Cardiac fibroblast (primary cell): ENCODE data around the gene PRR32.

Experiments used
- DNase-seq, 2 donors: peaks; one replicate each; pipeline versions ENCODE4 v3.0.0 to v3.0.0-alpha.2; 2010; ENCODE audit warnings: low read depth in 2 of 2
- H3K4me3 ChIP-seq, 2 donors: replicated peaks in 1 of 2; 1 replicate in 1 of 2; 2 replicates in 1 of 2; pipeline ENCODE4 v1.5.1; 2011; ENCODE audit warnings: low read depth in 2 of 2, low read length in 2 of 2, mild to moderate bottlenecking in 2 of 2, moderate library complexity in 1 of 2
- CTCF ChIP-seq: IDR thresholded peaks from one replicate; pipeline ENCODE4 v1.5.1; 2011; ENCODE audit warnings: low read depth, mild to moderate bottlenecking, low read length, inconsistent platforms

PRR32 gene

GRCh38 chrX:126824338-126825007 is 4.9 kb downstream of the PRR32 start:
- TF ChIP-seq CTCF = no peak
- DNase-seq = no peak

DNA sequence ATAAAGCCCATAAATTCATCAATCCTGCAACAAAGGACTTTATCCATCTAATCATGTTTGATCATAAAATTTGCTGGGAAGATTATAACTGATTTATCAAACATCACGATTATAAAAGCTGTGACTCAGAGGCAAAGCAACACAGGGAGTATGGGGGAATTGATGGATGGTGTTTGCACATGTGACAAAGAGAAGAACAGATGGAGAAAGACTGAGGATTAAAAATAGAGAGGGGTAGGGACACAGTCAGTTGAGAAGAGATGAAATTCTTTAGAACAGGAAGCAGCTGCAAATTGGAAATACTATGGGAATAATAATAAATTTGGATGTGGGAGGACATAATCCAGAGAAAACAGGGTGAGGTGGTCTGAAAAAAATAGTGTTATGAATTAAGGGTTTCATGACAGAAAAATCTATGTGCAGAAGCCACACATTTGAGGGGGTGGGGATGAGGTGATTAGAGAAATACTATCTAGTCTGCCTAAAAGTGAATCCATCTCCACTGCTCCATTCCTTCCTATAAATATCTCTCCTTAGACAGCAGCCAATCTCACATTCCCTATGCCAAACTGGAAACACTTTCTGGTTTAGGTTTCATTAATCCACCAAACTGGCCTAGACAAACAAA is 6.2 kb downstream of the PRR32 start:
- TF ChIP-seq CTCF = no peak
- no peak overlapping the region for H3K4me3 ChIP-seq
- no peak for DNase-seq

More at GRCh38 chrX:126824338-126825007, 4.9 kb downstream of the PRR32 start:
- H3K4me3 ChIP-seq = no peak overlapping the region

- H3K4me3 ChIP-seq = no peak overlapping the region
- no peak for TF ChIP-seq CTCF
- no peak for DNase-seq
Observed at GRCh38 chrX:126836186-126836585, 16.7 kb downstream of the PRR32 start.

- no peak for DNase-seq
- no peak for TF ChIP-seq CTCF
- no peak overlapping the region for H3K4me3 ChIP-seq
Observed at GRCh38 chrX:126847143-126847542, 27.6 kb downstream of the PRR32 start.

- no peak for TF ChIP-seq CTCF
- no peak for DNase-seq
- no peak overlapping the region for H3K4me3 ChIP-seq
Observed at GRCh38 chrX:126855839-126856524, 36.5 kb downstream of the PRR32 start.
